Esophagus squamous epithelium (tissue), 5 donors: ENCODE data around the gene C5orf24. TPM values are rescaled to one million over a fixed set of nuclear protein-coding genes. Genes with fewer than 3 reads are reported as not detected.
"Not testable (repeated sequence)": the region's sequence is repeated elsewhere in the genome, so short reads cannot be mapped to it uniquely, and the experiment has no call there.

Experiments used
- DNase-seq: peaks from one replicate; lab custom pipeline; 2025; lab: John Stamatoyannopoulos, UW
- H3K27ac ChIP-seq, 4 donors: fragments of 200-600 bp; sonication (generic); one replicate each; pipeline ENCODE4 v1.5.1; 2016 to 2019; ENCODE audit warnings: mild to moderate bottlenecking in 1 of 4
- H3K27me3 ChIP-seq, 4 donors: fragments of 200-600 bp; sonication (generic); 1 replicate in 3 of 4; 2 replicates in 1 of 4; pipeline versions ENCODE4 v1.5.1 to v1.6.0; 2017 to 2021; ENCODE audit warnings: antibody characterized with exemption in 1 of 4
- H3K36me3 ChIP-seq, 3 donors: fragments of 200-600 bp; sonication (generic); one replicate each; pipeline ENCODE4 v1.5.1; 2016 to 2019
- H3K4me1 ChIP-seq, 3 donors: fragments of 200-600 bp; sonication (generic); one replicate each; pipeline ENCODE4 v1.5.1; 2017 to 2019
- H3K4me3 ChIP-seq, 4 donors: fragments of 200-600 bp; sonication (generic); 1 replicate in 3 of 4; 2 replicates in 1 of 4; pipeline ENCODE4 v1.5.1; 2016 to 2019; ENCODE audit warnings: mild to moderate bottlenecking in 2 of 4, moderate library complexity in 1 of 4
- H3K9me3 ChIP-seq, 3 donors: fragments of 200-600 bp; sonication (generic); one replicate each; pipeline ENCODE4 v1.5.1; 2016 to 2019
- POLR2A ChIP-seq, 4 donors: fragments of 450-650 bp; IDR thresholded peaks; one replicate each; pipeline ENCODE4 v1.6.1; 2017; ENCODE audit warnings: antibody characterized with exemption in 4 of 4, mild to moderate bottlenecking in 4 of 4, moderate library complexity in 3 of 4
- WGBS, 2 donors: methylation state at CpG; one replicate each; pipeline ENCODE4 v1.1.5; 2018; 5-methylcytosine and 5-hydroxymethylcytosine counted together
- intact Hi-C: fragments of 100-400 bp; cut with DNase I; formaldehyde crosslinking; loops from one replicate; pipeline ENCODE4 v1.15.0; 2022
- total RNA-seq, 4 donors: library from RNA; depleted of rRNA; stranded (reverse); fragments of >200 nt; gene quantifications; one replicate each; pipeline ENCODE4 v1.1.0, GENCODE V29; 2016
- TF ChIP-seq, protein P1 (sequence below), 6 experiments: fragments of 450-650 bp in 4 of 6; fragments of 200-600 bp in 2 of 6; sonication (generic) in 2 of 6; IDR thresholded peaks; one replicate each; pipeline ENCODE4 v1.5.1; 2016 to 2019; ENCODE audit warnings: antibody characterized with exemption in 6 of 6, mild to moderate bottlenecking in 4 of 6, moderate library complexity in 4 of 6
- donor health status: DM: yes; HTN: yes; CAD: no.

Gene C5orf24
- total RNA-seq, 4 donors from 2014 or later: 17.9 to 36.2 (median 24.7) TPM

DNA sequence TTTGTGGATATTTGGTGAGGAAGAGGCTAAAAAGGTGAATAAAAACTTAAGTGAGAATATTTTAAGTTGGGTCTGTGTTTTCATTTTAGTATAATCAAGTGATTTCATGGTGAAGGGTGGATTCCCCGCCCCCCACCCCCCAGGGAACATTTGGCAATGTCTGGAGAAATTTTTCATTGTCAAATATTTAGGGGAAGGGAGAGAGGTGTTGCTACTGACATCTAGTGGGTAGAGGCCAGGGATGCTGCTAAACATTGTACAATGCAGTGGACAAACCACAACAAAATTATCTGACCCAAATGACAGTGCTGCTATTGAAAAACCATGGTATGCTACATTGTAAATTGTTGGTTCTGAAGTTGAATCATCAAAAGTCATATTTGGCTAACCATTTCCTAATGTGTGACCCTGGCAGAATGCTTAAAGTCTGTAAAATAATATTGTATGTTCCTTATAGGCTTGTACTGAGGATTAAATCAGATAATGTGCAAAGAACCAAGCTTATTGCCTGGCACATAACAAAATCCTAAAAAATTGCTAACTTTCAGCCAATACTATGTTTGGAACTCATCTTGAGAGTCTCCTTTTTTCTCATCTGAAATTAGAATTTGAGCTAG is 5.6 kb downstream of the C5orf24 start:
- intact Hi-C loops: no loop called here
- no peak for TF ChIP-seq POLR2A (IDR thresholded peaks at IDR 0.05)
- TF ChIP-seq, protein P1, sequence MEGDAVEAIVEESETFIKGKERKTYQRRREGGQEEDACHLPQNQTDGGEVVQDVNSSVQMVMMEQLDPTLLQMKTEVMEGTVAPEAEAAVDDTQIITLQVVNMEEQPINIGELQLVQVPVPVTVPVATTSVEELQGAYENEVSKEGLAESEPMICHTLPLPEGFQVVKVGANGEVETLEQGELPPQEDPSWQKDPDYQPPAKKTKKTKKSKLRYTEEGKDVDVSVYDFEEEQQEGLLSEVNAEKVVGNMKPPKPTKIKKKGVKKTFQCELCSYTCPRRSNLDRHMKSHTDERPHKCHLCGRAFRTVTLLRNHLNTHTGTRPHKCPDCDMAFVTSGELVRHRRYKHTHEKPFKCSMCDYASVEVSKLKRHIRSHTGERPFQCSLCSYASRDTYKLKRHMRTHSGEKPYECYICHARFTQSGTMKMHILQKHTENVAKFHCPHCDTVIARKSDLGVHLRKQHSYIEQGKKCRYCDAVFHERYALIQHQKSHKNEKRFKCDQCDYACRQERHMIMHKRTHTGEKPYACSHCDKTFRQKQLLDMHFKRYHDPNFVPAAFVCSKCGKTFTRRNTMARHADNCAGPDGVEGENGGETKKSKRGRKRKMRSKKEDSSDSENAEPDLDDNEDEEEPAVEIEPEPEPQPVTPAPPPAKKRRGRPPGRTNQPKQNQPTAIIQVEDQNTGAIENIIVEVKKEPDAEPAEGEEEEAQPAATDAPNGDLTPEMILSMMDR (IDR thresholded peaks at IDR 0.05): peak in 1 of 6 experiments; percentile 26
- Histone ChIP-seq H3K27me3 (no peaks in the 10 kb centered on the region), H3K36me3 (peaks cover 8 to 72% (median 10%) of the 10 kb centered on the region in 3 donors), H3K27ac (no peak overlapping the region), H3K4me3 (no peak overlapping the region), H3K9me3 (no peaks in the 10 kb centered on the region), H3K4me1 (peaks cover 13 to 64% (median 33%) of the 10 kb centered on the region in 3 donors)
- 47% methylated on average over 1 of the region's 1 CpG; no CpG with 5 or more reads in 1 of the 2 donors for WGBS, 2 donors
- DNase-seq: no peak

DNA sequence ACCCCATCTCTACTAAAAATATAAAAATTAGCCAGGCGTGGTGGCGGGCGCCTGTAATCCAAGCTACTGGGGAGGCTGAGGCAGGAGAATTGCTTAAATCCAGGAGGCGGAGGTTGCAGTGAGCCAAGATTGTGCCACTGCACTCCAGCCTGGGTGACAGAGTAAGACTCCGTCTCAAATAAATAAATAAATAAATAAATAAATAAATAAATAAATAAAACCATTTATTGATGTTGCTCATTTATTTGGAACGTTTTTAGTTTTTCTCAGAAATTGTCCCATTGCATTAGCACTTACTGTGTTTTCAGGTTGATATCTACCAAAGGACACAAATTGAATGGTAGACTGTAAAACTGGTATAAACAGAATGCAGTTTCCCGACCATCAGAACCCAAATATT is 10.7 kb downstream of the C5orf24 start:
- Histone ChIP-seq H3K36me3 (peaks cover 8 to 98% (median 14%) of the 10 kb centered on the region in 3 donors), H3K4me1 (peaks cover 0 to 16% (median 0%) of the 10 kb centered on the region in 3 donors)
- H3K27me3 ChIP-seq, H3K9me3 ChIP-seq, H3K27ac ChIP-seq, DNase-seq, intact Hi-C loops, H3K4me3 ChIP-seq: not testable (repeated sequence)
- WGBS, 2 donors: 89 to 91% methylated on average over 7 of the region's 7 CpGs

DNA sequence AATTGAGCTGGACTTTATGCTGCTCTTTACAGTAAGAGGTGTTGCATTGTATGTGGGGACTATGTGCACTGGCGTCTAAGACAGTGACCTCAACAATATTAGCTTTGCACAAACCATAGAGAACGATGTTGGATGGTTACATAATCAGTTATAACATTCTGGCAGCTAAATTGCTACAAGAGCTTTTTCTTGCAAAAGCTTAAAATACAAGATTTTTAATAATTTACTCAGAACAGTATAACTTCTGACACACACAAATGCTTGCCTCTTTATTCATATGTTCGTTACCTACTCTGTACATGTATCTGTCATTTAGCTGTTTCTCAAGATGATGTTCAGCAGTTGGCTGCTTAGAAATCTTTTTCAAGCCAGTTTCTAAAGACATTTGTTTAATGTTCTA is 11.6 kb downstream of the C5orf24 start:
- no peaks in the 10 kb centered on the region for H3K9me3 ChIP-seq
- peaks cover 8 to 95% (median 14%) of the 10 kb centered on the region in 3 donors for H3K36me3 ChIP-seq
- 69 to 71% methylated on average over 3 of the region's 3 CpGs for WGBS, 2 donors

DNA sequence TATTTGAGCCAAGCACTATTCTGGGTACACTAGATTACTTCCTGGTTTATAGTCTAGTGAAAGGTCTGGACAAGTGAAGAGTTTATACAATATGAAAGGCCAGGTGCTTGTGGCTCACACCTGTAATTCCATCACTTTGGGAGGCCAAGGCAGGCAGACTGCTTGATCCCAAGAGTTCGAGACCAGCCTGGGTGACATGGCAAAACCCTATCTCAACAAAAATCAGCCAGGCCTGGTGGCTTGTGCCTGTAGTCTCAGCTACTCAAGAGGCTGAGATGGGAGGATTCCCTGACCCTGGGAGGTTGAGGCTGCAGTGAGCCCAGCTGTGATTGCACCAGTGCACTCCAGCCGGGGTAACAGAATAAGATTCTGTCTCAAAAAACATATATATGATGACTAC is 18.9 kb downstream of the C5orf24 start:
- H3K4me3 ChIP-seq: no peak overlapping the region
- WGBS, 2 donors: 86 to 90% methylated on average over 2 of the region's 2 CpGs
- no peak for DNase-seq
- TF ChIP-seq, protein P1 (IDR thresholded peaks at IDR 0.05): no peak
- TF ChIP-seq POLR2A (IDR thresholded peaks at IDR 0.05): no peak
- H3K9me3 ChIP-seq: no peaks in the 10 kb centered on the region
- peaks cover 0 to 24% (median 5%) of the 10 kb centered on the region in 3 donors for H3K36me3 ChIP-seq
- no peaks in the 10 kb centered on the region for H3K4me1 ChIP-seq
- H3K27ac ChIP-seq: no peak overlapping the region
- H3K27me3 ChIP-seq: no peaks in the 10 kb centered on the region
- intact Hi-C loops: no loop called here

More for the DNA sequence above, 11.6 kb downstream of the C5orf24 start:
- Histone ChIP-seq H3K27me3 (no peaks in the 10 kb centered on the region), H3K27ac (no peak overlapping the region), H3K4me3 (no peak overlapping the region), H3K4me1 (peaks cover 0 to 7% (median 0%) of the 10 kb centered on the region in 3 donors)
- intact Hi-C loops: no loop called here
- DNase-seq: no peak
- TF ChIP-seq, protein P1 (IDR thresholded peaks at IDR 0.05): no peak
- no peak for TF ChIP-seq POLR2A (IDR thresholded peaks at IDR 0.05)

DNA sequence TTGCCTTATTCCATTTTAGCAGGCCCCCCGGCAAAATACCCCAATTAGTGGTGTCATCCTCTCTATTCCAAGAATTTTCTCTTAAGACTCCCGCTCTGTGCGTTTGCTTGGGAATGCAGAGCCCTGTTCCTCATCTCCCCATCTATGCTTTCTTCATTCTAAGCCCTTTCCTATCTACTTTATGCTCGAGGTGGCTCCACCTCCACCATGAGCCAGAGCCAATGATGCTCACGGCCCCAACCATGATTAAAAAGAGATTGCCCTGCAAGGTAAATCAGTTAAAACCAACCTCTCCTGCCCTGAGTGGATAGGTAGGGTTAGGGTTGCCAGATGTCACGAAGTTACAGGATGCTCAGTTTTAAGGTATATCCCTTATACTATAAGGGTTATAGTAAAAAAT is 27.7 kb downstream of the C5orf24 start:
- intact Hi-C loops: no loop called here
- Histone ChIP-seq H3K36me3 (no peaks in the 10 kb centered on the region), H3K4me3 (peak overlapping the region in 3 of 4 donors; percentile 71 to 96 (median 86)), H3K9me3 (no peaks in the 10 kb centered on the region), H3K27me3 (no peaks in the 10 kb centered on the region), H3K27ac (peak overlapping the region; percentile 88 to 98 (median 96)), H3K4me1 (peaks cover 8 to 41% (median 11%) of the 10 kb centered on the region in 3 donors)
- no peak for DNase-seq
- TF ChIP-seq, protein P1 (IDR thresholded peaks at IDR 0.05): no peak
- no peak for TF ChIP-seq POLR2A (IDR thresholded peaks at IDR 0.05)
- 64 to 75% methylated on average over 5 to 6 of the region's 6 CpGs for WGBS, 2 donors
